ENCODE measurements around the gene CYBRD1. TPM values are rescaled to one million over a fixed set of nuclear protein-coding genes. Genes with fewer than 3 reads are reported as not detected.
A peak's percentile ranks its signal among the peaks of the same experiment; 100 is the strongest.

CYBRD1 gene
- total and polyA plus RNA-seq, 10 of the 15 experiments (the other 5 are each of a cell fraction or from before 2014, with no cell fraction given): 10.8 to 51.9 (median 29.6) TPM

- TF ChIP-seq, protein P1, sequence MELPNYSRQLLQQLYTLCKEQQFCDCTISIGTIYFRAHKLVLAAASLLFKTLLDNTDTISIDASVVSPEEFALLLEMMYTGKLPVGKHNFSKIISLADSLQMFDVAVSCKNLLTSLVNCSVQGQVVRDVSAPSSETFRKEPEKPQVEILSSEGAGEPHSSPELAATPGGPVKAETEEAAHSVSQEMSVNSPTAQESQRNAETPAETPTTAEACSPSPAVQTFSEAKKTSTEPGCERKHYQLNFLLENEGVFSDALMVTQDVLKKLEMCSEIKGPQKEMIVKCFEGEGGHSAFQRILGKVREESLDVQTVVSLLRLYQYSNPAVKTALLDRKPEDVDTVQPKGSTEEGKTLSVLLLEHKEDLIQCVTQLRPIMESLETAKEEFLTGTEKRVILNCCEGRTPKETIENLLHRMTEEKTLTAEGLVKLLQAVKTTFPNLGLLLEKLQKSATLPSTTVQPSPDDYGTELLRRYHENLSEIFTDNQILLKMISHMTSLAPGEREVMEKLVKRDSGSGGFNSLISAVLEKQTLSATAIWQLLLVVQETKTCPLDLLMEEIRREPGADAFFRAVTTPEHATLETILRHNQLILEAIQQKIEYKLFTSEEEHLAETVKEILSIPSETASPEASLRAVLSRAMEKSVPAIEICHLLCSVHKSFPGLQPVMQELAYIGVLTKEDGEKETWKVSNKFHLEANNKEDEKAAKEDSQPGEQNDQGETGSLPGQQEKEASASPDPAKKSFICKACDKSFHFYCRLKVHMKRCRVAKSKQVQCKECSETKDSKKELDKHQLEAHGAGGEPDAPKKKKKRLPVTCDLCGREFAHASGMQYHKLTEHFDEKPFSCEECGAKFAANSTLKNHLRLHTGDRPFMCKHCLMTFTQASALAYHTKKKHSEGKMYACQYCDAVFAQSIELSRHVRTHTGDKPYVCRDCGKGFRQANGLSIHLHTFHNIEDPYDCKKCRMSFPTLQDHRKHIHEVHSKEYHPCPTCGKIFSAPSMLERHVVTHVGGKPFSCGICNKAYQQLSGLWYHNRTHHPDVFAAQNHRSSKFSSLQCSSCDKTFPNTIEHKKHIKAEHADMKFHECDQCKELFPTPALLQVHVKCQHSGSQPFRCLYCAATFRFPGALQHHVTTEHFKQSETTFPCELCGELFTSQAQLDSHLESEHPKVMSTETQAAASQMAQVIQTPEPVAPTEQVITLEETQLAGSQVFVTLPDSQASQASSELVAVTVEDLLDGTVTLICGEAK (IDR thresholded peaks at IDR 0.05; ENCODE audit: borderline replicate concordance): no peak
- no peak for TF ChIP-seq NBN (IDR thresholded peaks at IDR 0.05)
- peak; percentile 65; the same call in 1 of the 2 replicates for TF ChIP-seq YY1 (IDR thresholded peaks at IDR 0.05; ENCODE audit: low read depth, low read length)
- no peak for TF ChIP-seq E2F8 (IDR thresholded peaks at IDR 0.05; ENCODE audit: low read depth, partially characterized antibody)
- TF ChIP-seq CREM (IDR thresholded peaks at IDR 0.05; ENCODE audit: low read depth): 0 out of 2 replicates have a peak, but pooled peaks have one; percentile 40
- no peak for TF ChIP-seq ZBTB33 (IDR thresholded peaks at IDR 0.05)
- TF ChIP-seq, protein P2, sequence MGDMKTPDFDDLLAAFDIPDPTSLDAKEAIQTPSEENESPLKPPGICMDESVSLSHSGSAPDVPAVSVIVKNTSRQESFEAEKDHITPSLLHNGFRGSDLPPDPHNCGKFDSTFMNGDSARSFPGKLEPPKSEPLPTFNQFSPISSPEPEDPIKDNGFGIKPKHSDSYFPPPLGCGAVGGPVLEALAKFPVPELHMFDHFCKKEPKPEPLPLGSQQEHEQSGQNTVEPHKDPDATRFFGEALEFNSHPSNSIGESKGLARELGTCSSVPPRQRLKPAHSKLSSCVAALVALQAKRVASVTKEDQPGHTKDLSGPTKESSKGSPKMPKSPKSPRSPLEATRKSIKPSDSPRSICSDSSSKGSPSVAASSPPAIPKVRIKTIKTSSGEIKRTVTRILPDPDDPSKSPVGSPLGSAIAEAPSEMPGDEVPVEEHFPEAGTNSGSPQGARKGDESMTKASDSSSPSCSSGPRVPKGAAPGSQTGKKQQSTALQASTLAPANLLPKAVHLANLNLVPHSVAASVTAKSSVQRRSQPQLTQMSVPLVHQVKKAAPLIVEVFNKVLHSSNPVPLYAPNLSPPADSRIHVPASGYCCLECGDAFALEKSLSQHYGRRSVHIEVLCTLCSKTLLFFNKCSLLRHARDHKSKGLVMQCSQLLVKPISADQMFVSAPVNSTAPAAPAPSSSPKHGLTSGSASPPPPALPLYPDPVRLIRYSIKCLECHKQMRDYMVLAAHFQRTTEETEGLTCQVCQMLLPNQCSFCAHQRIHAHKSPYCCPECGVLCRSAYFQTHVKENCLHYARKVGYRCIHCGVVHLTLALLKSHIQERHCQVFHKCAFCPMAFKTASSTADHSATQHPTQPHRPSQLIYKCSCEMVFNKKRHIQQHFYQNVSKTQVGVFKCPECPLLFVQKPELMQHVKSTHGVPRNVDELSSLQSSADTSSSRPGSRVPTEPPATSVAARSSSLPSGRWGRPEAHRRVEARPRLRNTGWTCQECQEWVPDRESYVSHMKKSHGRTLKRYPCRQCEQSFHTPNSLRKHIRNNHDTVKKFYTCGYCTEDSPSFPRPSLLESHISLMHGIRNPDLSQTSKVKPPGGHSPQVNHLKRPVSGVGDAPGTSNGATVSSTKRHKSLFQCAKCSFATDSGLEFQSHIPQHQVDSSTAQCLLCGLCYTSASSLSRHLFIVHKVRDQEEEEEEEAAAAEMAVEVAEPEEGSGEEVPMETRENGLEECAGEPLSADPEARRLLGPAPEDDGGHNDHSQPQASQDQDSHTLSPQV (IDR thresholded peaks at IDR 0.05): no peak
- no peak for TF ChIP-seq KLF5 (IDR thresholded peaks at IDR 0.05; ENCODE audit: partially characterized antibody)
- TF ChIP-seq POU2F2 (IDR thresholded peaks at IDR 0.05; ENCODE audit: borderline replicate concordance, low read depth, low read length): 0 out of 3 replicates have a peak, but pooled peaks have one; percentile 45
- TF ChIP-seq SREBF2 (IDR thresholded peaks at IDR 0.05; ENCODE audit: low read length): no peak
- 0 out of 2 replicates have a peak, but pooled peaks have one; percentile 51 for TF ChIP-seq ZNF207 (IDR thresholded peaks at IDR 0.05; ENCODE audit: borderline replicate concordance)
- TF ChIP-seq TCF3 (IDR thresholded peaks at IDR 0.05; ENCODE audit: borderline replicate concordance, insufficient read depth, low read depth, low read length): no peak
- no peak for TF ChIP-seq MTA2 (IDR thresholded peaks at IDR 0.05; ENCODE audit: low read depth)
- no peak for TF ChIP-seq SMAD1 (IDR thresholded peaks at IDR 0.05; ENCODE audit: low read depth, partially characterized antibody)
- TF ChIP-seq SPI1 (IDR thresholded peaks at IDR 0.05; ENCODE audit: borderline replicate concordance, insufficient read depth, low read depth, low read length): peak; percentile 53; the same call in 1 of the 2 replicates
- no peak for TF ChIP-seq RCOR1 (conservative IDR thresholded peaks at IDR 0.05; ENCODE audit: low read depth, low read length)
- TF ChIP-seq BACH1 (IDR thresholded peaks at IDR 0.05; ENCODE audit: borderline replicate concordance): no peak
These were observed 52.0 kb downstream of the CYBRD1 start (continued) for GRCh38 chr2:171574149-171574795.
